Astrocyte of the spinal cord (primary cell): Measurements from ENCODE around the gene TMEM271.

Experiments used
- DNase-seq: peaks from one replicate; pipeline ENCODE4 v3.0.0; 2011; ENCODE audit warnings: low read depth, low spot score
- H3K4me3 ChIP-seq: 2 replicates; pipeline ENCODE4 v1.5.1; 2011; ENCODE audit warnings: low read depth, mild to moderate bottlenecking, low read length, moderate library complexity
- CTCF ChIP-seq: IDR thresholded peaks from 2 replicates; pipeline ENCODE4 v1.5.1; 2012; ENCODE audit warnings: low read depth, mild to moderate bottlenecking, low read length, inconsistent platforms
- in situ Hi-C: cut with HindIII; loops from 2 replicates; pipeline ENCODE4 v1.10.0; 2017; ENCODE audit warnings: low sequenced_read_pairs

TMEM271 gene

GRCh38 chr4:574346-575161, 1.5 kb downstream of the TMEM271 start:
- TF ChIP-seq CTCF, result no peak
- H3K4me3 ChIP-seq, result no peak overlapping the region
- in situ Hi-C loops, result no loop called here
- no peak for DNase-seq

- no peak for TF ChIP-seq CTCF
- in situ Hi-C loops, result no loop called here
- no peak for DNase-seq
Observed at GRCh38 chr4:573122-573892, 2.8 kb downstream of the TMEM271 start.

GRCh38 chr4:572594-572993, 3.5 kb downstream of the TMEM271 start:
- TF ChIP-seq CTCF, result no peak
- in situ Hi-C loops, result no loop called here
- no peak for DNase-seq
- no peak overlapping the region for H3K4me3 ChIP-seq

More at GRCh38 chr4:573122-573892, 2.8 kb downstream of the TMEM271 start:
- H3K4me3 ChIP-seq, result no peak overlapping the region

- TF ChIP-seq CTCF, result no peak
- in situ Hi-C loops, result no loop called here
- no peak for DNase-seq
- no peak overlapping the region for H3K4me3 ChIP-seq
Observed at GRCh38 chr4:571838-572572, 4.1 kb downstream of the TMEM271 start.

- no peak overlapping the region for H3K4me3 ChIP-seq
- in situ Hi-C loops, result no loop called here
- no peak for TF ChIP-seq CTCF
Observed at GRCh38 chr4:570754-571153, 5.3 kb downstream of the TMEM271 start.

DNA sequence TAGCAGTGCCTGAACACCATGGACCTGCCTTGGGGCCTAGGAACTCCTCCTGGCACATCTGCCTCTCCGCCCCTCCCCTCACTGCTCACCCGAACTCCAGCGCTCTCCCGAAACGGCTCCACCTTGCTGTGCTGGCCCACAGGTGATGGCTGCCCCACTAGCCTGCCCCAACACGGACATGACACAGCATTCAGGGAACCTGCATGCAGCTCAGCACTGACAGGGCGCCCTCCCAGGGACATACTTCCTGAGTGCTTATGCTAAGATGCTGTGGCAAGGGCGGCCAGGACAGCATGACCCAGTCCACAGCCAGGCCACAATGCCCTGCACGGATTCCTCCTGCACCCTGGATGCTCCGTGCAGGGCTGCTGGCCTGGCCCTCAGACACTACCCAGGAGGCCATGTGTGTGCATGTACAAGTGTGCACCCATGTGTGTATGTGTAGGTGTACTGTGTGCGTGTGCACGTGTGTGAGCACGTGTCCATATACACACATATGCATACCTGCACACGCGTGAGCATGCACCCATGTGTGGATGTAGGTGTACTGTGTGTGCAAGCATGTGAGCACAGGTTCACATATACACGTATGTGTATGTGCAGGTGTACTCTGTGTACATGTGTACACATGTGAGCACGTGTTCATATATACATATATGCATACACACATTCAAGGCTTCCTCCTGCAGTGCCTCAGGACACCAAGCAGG, 6.0 kb downstream of the TMEM271 start:
- in situ Hi-C loops, result no loop called here
- TF ChIP-seq CTCF, result no peak
- DNase-seq, result no peak
- H3K4me3 ChIP-seq, result no peak overlapping the region

More at GRCh38 chr4:570754-571153, 5.3 kb downstream of the TMEM271 start:
- DNase-seq, result no peak
